ENCODE measurements around the gene DNAJB6.

DNA sequence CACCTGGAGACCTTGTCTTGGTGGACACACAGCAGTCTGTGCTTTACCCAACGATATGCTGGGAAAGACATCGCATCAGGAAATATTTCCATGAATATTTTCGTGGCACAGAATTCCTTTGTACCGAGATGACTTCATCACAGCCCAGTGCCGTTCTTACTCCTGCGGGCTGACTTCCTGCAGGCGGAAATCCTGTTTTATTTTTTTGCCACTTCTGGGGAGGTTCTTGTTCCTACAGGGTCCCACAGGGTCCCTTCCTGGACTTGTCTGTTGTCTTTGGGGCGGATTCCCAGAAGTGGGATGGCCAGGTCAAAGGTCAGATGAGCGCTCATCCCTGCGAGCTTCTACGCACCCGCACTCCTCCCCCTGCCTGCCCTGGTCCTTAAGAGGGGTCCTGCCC lies 86.5 kb downstream of the DNAJB6 start:
- TF ChIP-seq, protein P1, sequence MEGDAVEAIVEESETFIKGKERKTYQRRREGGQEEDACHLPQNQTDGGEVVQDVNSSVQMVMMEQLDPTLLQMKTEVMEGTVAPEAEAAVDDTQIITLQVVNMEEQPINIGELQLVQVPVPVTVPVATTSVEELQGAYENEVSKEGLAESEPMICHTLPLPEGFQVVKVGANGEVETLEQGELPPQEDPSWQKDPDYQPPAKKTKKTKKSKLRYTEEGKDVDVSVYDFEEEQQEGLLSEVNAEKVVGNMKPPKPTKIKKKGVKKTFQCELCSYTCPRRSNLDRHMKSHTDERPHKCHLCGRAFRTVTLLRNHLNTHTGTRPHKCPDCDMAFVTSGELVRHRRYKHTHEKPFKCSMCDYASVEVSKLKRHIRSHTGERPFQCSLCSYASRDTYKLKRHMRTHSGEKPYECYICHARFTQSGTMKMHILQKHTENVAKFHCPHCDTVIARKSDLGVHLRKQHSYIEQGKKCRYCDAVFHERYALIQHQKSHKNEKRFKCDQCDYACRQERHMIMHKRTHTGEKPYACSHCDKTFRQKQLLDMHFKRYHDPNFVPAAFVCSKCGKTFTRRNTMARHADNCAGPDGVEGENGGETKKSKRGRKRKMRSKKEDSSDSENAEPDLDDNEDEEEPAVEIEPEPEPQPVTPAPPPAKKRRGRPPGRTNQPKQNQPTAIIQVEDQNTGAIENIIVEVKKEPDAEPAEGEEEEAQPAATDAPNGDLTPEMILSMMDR (IDR thresholded peaks at IDR 0.05) = no peak
- TF ChIP-seq POLR2A (IDR thresholded peaks at IDR 0.05) = no peak

Data from uterus (tissue), 2 donors.